HL-60 (cell line): ENCODE measurements around the gene CLSTN2.

Experiments
- CTCF ChIP-seq: IDR thresholded peaks from one replicate; pipeline ENCODE4 v1.5.1; 2011; ENCODE audit warnings: low read length, control low read depth, inconsistent platforms; ENCODE audit not compliant: insufficient read depth
- POLR2AphosphoS5 ChIP-seq: IDR thresholded peaks from 2 replicates; pipeline ENCODE4 v1.6.1; 2012; ENCODE audit warnings: low read depth

DNA sequence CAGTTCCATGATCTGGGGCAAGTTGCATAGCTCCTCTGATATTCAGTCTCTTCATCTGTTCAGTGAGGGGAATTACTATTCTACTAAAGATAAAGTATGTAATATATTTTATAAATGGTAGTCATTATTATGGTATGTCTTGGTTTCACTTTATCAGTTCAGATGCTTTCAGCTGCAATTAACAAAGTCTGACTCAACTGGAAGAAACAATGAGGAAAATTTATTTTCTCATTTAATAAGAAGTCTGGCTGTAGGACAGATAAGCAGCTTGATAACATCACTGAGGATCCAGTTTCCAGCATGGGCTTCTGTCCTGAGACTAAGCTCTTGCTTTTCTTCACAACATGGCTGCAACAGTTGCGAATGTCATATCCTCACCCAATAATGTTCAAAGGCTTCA is 388.6 kb downstream of the CLSTN2 start:
- TF ChIP-seq CTCF: no peak
- TF ChIP-seq POLR2AphosphoS5: no peak
